ENCODE data around the gene OXNAD1.

GRCh38 chr3:16264708-16265454 lies at the start of gene OXNAD1, which contains the start of gene DPH3:
- peak in 1 of 4 donors; percentile 25 for TF ChIP-seq CTCF (IDR thresholded peaks at IDR 0.05)
- peak; percentile 91 for TF ChIP-seq POLR2A (IDR thresholded peaks at IDR 0.05)

Measured in right lobe of liver (tissue), 4 donors.